Measurements from ENCODE around the gene ECI1.

DNA sequence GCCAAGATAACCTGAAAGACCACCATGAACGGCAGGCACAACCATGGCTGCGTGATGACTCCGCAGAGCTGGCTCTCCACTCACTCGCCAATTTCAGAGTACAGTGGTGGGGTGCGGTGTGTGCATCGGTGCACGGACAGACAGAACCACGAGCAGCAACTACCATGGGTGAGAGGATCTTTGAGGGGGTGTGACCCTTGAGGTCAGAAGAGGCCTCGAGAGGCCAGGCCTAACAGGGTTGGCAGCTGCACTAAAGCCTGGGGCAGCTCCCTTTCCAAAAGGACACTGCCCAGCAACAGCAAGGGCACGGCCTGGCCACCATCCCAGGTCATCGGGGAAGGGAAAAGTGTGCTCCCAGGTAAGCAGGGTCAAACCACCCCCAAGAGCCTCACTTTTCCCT, 1.9 kb upstream of the ECI1 start:
- TF ChIP-seq NR3C1 (CRISPR knock-in tag; IDR thresholded peaks at IDR 0.05) (no peak), TRIM24 (CRISPR knock-in tag; IDR thresholded peaks at IDR 0.05) (no peak), ZNF530 (CRISPR knock-in tag; IDR thresholded peaks at IDR 0.05; ENCODE audit: low read depth) (no peak), ELF4 (CRISPR knock-in tag; IDR thresholded peaks at IDR 0.05; ENCODE audit: borderline replicate concordance) (no peak), SAP130 (CRISPR knock-in tag; IDR thresholded peaks at IDR 0.05; ENCODE audit: low read depth) (no peak)
- TF ChIP-seq, protein P1, sequence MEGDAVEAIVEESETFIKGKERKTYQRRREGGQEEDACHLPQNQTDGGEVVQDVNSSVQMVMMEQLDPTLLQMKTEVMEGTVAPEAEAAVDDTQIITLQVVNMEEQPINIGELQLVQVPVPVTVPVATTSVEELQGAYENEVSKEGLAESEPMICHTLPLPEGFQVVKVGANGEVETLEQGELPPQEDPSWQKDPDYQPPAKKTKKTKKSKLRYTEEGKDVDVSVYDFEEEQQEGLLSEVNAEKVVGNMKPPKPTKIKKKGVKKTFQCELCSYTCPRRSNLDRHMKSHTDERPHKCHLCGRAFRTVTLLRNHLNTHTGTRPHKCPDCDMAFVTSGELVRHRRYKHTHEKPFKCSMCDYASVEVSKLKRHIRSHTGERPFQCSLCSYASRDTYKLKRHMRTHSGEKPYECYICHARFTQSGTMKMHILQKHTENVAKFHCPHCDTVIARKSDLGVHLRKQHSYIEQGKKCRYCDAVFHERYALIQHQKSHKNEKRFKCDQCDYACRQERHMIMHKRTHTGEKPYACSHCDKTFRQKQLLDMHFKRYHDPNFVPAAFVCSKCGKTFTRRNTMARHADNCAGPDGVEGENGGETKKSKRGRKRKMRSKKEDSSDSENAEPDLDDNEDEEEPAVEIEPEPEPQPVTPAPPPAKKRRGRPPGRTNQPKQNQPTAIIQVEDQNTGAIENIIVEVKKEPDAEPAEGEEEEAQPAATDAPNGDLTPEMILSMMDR (CRISPR knock-in tag; IDR thresholded peaks at IDR 0.05): no peak

All from HepG2 (cell line).